BE2C (cell line): ENCODE data around the gene PRDM16.

ENCODE experiments used
- DNase-seq: peaks from one replicate; pipeline ENCODE4 v3.0.0-alpha.2; 2020
- H3K27me3 ChIP-seq: fragments of 250-450 bp; sonication (Bioruptor Pico); 2 replicates; pipeline ENCODE4 v1.5.1; 2020; ENCODE audit warnings: mild to moderate bottlenecking
- H3K36me3 ChIP-seq: fragments of 250-450 bp; sonication (Bioruptor Pico); 2 replicates; pipeline ENCODE4 v1.5.1; 2020; ENCODE audit warnings: mild to moderate bottlenecking
- H3K4me1 ChIP-seq: fragments of 250-450 bp; sonication (Bioruptor Pico); 2 replicates; pipeline ENCODE4 v1.5.1; 2020
- H3K4me3 ChIP-seq: 2 replicates; pipeline ENCODE4 v1.5.1; 2011; ENCODE audit warnings: low read depth, low read length
- H3K9me3 ChIP-seq: fragments of 250-450 bp; sonication (Bioruptor Pico); 2 replicates; pipeline ENCODE4 v1.5.1; 2020
- TF ChIP-seq, protein P1 (sequence below): IDR thresholded peaks from 2 replicates; pipeline ENCODE4 v1.5.1; 2012; ENCODE audit warnings: mild to moderate bottlenecking, low read depth, low read length

Gene PRDM16

DNA sequence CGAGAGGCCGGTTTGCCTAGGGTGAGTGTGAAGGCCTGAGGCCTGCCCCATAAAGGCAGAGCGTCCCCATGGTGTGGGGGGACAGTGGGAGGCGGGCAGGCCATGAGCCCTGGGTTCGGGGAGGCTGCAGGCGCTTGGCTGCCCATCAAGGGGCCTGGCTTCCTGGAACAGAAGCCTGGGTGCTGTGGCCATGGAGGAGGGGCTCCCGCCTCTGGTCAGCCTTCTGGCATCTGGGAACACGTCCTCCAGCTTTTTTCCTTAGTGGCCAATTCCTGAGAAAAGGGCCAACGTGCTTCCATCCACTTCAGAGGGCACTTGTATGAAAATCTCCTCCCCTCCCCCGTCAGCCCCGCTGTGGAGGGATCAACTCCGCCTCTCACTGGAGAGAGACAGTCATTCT lies 58.7 kb downstream of the PRDM16 start:
- TF ChIP-seq, protein P1, sequence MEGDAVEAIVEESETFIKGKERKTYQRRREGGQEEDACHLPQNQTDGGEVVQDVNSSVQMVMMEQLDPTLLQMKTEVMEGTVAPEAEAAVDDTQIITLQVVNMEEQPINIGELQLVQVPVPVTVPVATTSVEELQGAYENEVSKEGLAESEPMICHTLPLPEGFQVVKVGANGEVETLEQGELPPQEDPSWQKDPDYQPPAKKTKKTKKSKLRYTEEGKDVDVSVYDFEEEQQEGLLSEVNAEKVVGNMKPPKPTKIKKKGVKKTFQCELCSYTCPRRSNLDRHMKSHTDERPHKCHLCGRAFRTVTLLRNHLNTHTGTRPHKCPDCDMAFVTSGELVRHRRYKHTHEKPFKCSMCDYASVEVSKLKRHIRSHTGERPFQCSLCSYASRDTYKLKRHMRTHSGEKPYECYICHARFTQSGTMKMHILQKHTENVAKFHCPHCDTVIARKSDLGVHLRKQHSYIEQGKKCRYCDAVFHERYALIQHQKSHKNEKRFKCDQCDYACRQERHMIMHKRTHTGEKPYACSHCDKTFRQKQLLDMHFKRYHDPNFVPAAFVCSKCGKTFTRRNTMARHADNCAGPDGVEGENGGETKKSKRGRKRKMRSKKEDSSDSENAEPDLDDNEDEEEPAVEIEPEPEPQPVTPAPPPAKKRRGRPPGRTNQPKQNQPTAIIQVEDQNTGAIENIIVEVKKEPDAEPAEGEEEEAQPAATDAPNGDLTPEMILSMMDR: no peak
- Histone ChIP-seq H3K4me3 (no peak overlapping the region), H3K4me1 (no peaks in the 10 kb centered on the region), H3K27me3 (no peaks in the 10 kb centered on the region), H3K36me3 (no peaks in the 10 kb centered on the region), H3K9me3 (no peaks in the 10 kb centered on the region)
- no peak for DNase-seq

DNA sequence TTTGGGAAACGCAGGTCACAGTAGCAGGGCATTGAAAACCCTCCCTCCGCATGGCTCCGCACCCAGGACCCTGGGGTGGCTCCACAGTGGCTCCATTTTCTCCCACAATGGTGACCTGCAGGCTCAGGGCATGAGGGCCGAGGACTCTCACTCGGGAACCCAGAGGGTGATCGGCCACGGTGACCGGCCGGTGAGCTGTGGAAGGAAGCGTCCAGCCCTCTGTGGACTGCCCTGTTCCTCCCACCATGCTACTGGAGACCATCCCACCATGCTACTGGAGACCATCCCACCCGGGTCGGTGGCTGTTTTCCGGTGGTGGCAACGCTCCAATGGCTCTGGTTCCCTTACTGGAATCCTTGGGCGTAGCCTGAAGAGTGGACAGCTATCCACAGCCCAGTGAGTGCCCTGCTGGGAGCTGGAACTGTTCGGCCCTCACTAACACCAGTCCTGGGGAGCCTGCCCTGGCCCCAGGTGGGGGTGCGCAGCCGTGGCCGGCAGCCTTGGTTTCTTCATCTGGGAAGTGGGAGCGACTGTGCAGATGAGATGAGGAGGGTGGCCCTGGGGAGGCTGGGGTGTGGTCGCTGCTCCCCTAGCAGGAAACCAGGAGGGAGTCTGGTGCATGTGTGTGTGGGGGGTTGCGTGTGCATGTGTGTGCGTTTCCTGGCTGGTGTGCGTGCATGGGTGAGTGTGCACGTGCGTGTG lies 59.6 kb downstream of the PRDM16 start:
- H3K4me3 ChIP-seq: no peak overlapping the region
- H3K27me3 ChIP-seq: no peaks in the 10 kb centered on the region
- DNase-seq: no peak
- no peaks in the 10 kb centered on the region for H3K4me1 ChIP-seq
- TF ChIP-seq, protein P1: no peak
- no peaks in the 10 kb centered on the region for H3K9me3 ChIP-seq
- no peaks in the 10 kb centered on the region for H3K36me3 ChIP-seq

DNA sequence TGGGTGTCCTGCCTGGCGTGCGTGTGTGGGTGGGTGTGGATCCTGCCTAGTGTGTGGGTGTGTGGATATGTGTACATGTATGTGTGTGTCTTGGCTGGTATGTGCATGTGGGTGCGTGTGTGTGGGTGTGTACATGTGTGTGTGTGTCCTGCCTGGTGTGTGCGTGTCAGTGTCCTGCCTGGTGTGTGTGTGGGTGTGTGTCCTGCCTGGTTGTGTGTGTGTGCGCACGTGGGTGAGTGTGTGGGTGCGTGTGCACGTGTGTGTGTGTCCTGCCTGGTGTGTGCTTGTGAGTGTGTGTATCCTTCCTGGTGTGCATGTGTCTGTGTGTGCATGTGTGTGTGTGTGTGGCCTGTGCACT lies 60.1 kb downstream of the PRDM16 start:
- TF ChIP-seq, protein P1: no peak
- Histone ChIP-seq H3K4me1 (no peaks in the 10 kb centered on the region), H3K9me3 (no peaks in the 10 kb centered on the region), H3K27me3 (no peaks in the 10 kb centered on the region), H3K4me3 (no peak overlapping the region), H3K36me3 (no peaks in the 10 kb centered on the region)
- DNase-seq: no peak

DNA sequence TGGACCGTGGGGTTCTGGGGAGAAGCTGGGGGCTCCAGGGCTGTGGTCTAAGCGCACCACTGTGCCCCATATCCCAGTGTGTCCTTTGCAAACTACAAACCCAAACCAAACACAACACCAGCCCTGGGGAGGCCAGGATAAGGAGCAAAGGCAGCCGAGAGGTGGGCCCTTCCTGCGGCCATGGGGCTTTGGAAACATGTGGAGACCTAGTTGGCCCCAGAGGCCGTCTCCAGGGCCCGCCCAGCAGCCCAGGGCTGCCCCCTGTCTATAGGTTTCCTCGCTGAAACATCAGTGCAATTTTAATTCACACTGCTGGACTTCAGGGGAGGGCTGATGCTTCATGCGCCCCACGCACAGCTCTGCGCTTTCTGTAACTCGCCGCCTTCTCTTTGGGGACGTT lies 61.3 kb downstream of the PRDM16 start:
- TF ChIP-seq, protein P1: no peak
- Histone ChIP-seq H3K27me3 (no peaks in the 10 kb centered on the region), H3K36me3 (no peaks in the 10 kb centered on the region), H3K9me3 (no peaks in the 10 kb centered on the region), H3K4me3 (no peak overlapping the region), H3K4me1 (no peaks in the 10 kb centered on the region)
- DNase-seq: no peak

DNA sequence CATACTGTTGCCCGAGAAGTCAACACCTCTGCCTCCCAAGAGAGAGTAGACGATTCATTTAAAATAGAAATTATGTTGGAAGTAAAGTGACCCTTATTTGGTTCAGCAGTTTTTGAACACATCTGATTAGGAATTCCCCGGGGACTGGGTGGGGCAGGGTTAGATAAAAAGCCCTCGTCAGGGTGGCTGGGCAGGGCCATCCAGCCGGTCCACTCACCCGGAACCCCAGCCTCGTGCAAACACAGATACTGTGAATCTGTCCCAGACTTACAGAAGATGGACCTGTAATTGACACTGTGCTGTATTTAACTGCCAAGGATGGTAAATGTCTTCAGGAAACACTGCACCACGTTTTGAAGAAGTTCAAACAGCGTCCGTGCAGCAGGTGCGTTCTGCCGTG lies 63.7 kb downstream of the PRDM16 start:
- H3K27me3 ChIP-seq: no peaks in the 10 kb centered on the region
- H3K4me1 ChIP-seq: no peaks in the 10 kb centered on the region
- no peaks in the 10 kb centered on the region for H3K36me3 ChIP-seq
- TF ChIP-seq, protein P1: no peak
- no peaks in the 10 kb centered on the region for H3K9me3 ChIP-seq
- no peak overlapping the region for H3K4me3 ChIP-seq
- DNase-seq: no peak

DNA sequence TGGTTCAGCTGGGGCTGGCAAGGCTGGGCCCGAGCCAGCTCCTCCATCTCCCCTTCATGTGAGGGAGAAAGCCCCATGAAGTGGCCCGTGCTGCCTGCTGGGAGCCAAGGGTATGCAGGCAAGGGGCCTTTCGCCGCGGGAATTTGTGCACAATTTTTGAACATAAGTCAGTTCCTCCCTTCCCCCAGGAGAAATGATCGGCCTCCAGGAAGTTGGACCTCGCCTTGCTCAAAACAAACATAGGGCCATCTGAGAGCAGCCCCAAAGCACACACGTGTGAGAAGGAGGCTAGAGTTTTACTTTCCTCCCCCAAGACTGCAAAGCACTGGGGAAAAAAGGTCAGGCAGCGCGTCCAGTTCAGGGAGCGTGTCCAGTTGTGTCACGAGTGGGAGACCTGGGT lies 64.7 kb downstream of the PRDM16 start:
- TF ChIP-seq, protein P1: no peak
- Histone ChIP-seq H3K27me3 (peaks cover 5% of the 10 kb centered on the region), H3K4me3 (no peak overlapping the region), H3K4me1 (no peaks in the 10 kb centered on the region), H3K36me3 (no peaks in the 10 kb centered on the region), H3K9me3 (no peaks in the 10 kb centered on the region)
- no peak for DNase-seq
